Neural progenitor cell (in vitro differentiated cells): Measurements from ENCODE around the gene ANLN. TPM values are rescaled to one million over a fixed set of nuclear protein-coding genes. Genes with fewer than 3 reads are reported as not detected.
"Not testable (repeated sequence)": the region's sequence is repeated elsewhere in the genome, so short reads cannot be mapped to it uniquely, and the experiment has no call there.

Experiments
- DNase-seq: peaks from one replicate; pipeline ENCODE4 v3.0.0-alpha.2; 2016; ENCODE audit warnings: low spot score
- H2AFZ ChIP-seq: fragments of 200-600 bp; sonication (generic); replicated peaks from 2 replicates; pipeline ENCODE4 v1.6.1; 2016; ENCODE audit warnings: antibody characterized with exemption
- H3F3A ChIP-seq: fragments of 200-600 bp; sonication (generic); 2 replicates; pipeline ENCODE4 v1.6.1; 2016; ENCODE audit warnings: antibody characterized with exemption, low read depth
- H3K27ac ChIP-seq: fragments of 200-600 bp; sonication (generic); 2 replicates; pipeline ENCODE4 v1.5.1; 2016; ENCODE audit warnings: mild to moderate bottlenecking
- H3K27me3 ChIP-seq: fragments of 200-600 bp; sonication (generic); 2 replicates; pipeline ENCODE4 v1.6.1; 2016; ENCODE audit warnings: mild to moderate bottlenecking, moderate library complexity
- H3K36me3 ChIP-seq: fragments of 200-600 bp; sonication (generic); 2 replicates; pipeline ENCODE4 v1.5.1; 2016
- H3K4me1 ChIP-seq: fragments of 200-600 bp; sonication (generic); 2 replicates; pipeline ENCODE4 v1.6.1; 2016; ENCODE audit warnings: mixed run types
- H3K4me2 ChIP-seq: fragments of 200-600 bp; sonication (generic); 2 replicates; pipeline ENCODE4 v1.6.1; 2016
- H3K4me3 ChIP-seq: fragments of 200-600 bp; sonication (generic); 2 replicates; pipeline ENCODE4 v1.5.1; 2016
- H3K79me2 ChIP-seq: fragments of 200-600 bp; sonication (generic); 2 replicates; pipeline ENCODE4 v1.6.1; 2016; ENCODE audit warnings: low read depth
- H3K9ac ChIP-seq: fragments of 200-600 bp; sonication (generic); 2 replicates; pipeline ENCODE4 v1.6.1; 2016
- H3K9me3 ChIP-seq: fragments of 200-600 bp; sonication (generic); 2 replicates; pipeline ENCODE4 v1.5.1; 2016; ENCODE audit warnings: low read depth
- H4K20me1 ChIP-seq: fragments of 200-600 bp; sonication (generic); 2 replicates; pipeline ENCODE4 v1.6.1; 2016; ENCODE audit warnings: low read depth
- H3K27ac Mint-ChIP-seq: 3 replicates; pipeline ENCODE4 v1.8.0; 2021; ENCODE audit warnings: mixed read lengths
- H3K27me3 Mint-ChIP-seq: 2 replicates; pipeline ENCODE4 v1.8.0; 2022; ENCODE audit warnings: low read depth, mild to moderate bottlenecking, inconsistent platforms, moderate library complexity, mixed read lengths; ENCODE audit not compliant: insufficient read depth
- H3K36me3 Mint-ChIP-seq: 3 replicates; pipeline ENCODE4 v1.8.0; 2021; ENCODE audit warnings: mixed read lengths
- H3K4me1 Mint-ChIP-seq: 3 replicates; pipeline ENCODE4 v1.8.0; 2021; ENCODE audit warnings: mixed read lengths
- H3K4me3 Mint-ChIP-seq: 3 replicates; pipeline ENCODE4 v1.8.0; 2021; ENCODE audit warnings: mild to moderate bottlenecking, moderate library complexity, mixed read lengths
- H3K9me3 Mint-ChIP-seq: 3 replicates; pipeline ENCODE4 v1.8.0; 2020; ENCODE audit warnings: mixed read lengths
- CTCF ChIP-seq: fragments of 200-600 bp; sonication (generic); IDR thresholded peaks from 2 replicates; pipeline ENCODE4 v1.5.1; 2017; ENCODE audit warnings: antibody characterized with exemption, mild to moderate bottlenecking
- EZH2 ChIP-seq: fragments of 200-600 bp; sonication (generic); IDR thresholded peaks from 2 replicates; pipeline ENCODE4 v1.6.1; 2017; ENCODE audit warnings: antibody characterized with exemption, mild to moderate bottlenecking, moderate library complexity
- EZH2phosphoT487 ChIP-seq: fragments of 200-600 bp; sonication (generic); IDR thresholded peaks from 2 replicates; pipeline ENCODE4 v1.6.1; 2017; ENCODE audit warnings: antibody characterized with exemption
- total RNA-seq: library from RNA; depleted of rRNA; stranded (reverse); fragments of >200 nt; gene quantifications from 2 replicates; pipeline ENCODE4 v1.2.3, GENCODE V29; 2015; ENCODE audit warnings: low replicate concordance

Gene ANLN
- total RNA-seq, 1 donor from 2014 or later = 176 TPM

- Mint-ChIP-seq H3K27me3 (peaks cover 3% of the 10 kb centered on the region), H3K9me3 (peaks cover 3% of the 10 kb centered on the region), H3K36me3 (no peaks in the 10 kb centered on the region), H3K4me3 (no peak overlapping the region), H3K4me1 (no peaks in the 10 kb centered on the region), H3K27ac (no peak overlapping the region)
- Histone ChIP-seq H3K27ac (no peak overlapping the region), H3K36me3 (no peaks in the 10 kb centered on the region), H3K4me3 (no peak overlapping the region), H3K9me3 (peaks cover 5% of the 10 kb centered on the region), H3K27me3 (no peaks in the 10 kb centered on the region), H3K4me1 (peaks cover 6% of the 10 kb centered on the region), H3K4me2 (no peak overlapping the region), H2AFZ (no peak overlapping the region), H3K79me2 (no peaks in the 10 kb centered on the region), H4K20me1 (no peaks in the 10 kb centered on the region), H3F3A (no peaks in the 10 kb centered on the region), H3K9ac (no peak overlapping the region)
- DNase-seq = no peak
- no peak for TF ChIP-seq EZH2
- no peak for TF ChIP-seq EZH2phosphoT487
- TF ChIP-seq CTCF = no peak
These were observed 100.8 kb downstream of the ANLN start for GRCh38 chr7:36490419-36490830.

- no peaks in the 10 kb centered on the region for H3K36me3 ChIP-seq
- peaks cover 3% of the 10 kb centered on the region for H3K9me3 Mint-ChIP-seq
- TF ChIP-seq EZH2 (no peak), EZH2phosphoT487 (no peak), CTCF (no peak)
- H3K4me3 ChIP-seq = no peak overlapping the region
- H3K9ac ChIP-seq = no peak overlapping the region
- no peak overlapping the region for H3K4me3 Mint-ChIP-seq
- DNase-seq = no peak
- no peak overlapping the region for H3K4me2 ChIP-seq
- H4K20me1 ChIP-seq = no peaks in the 10 kb centered on the region
- H3K27me3 ChIP-seq = no peaks in the 10 kb centered on the region
- H3F3A ChIP-seq = no peaks in the 10 kb centered on the region
- H3K27ac ChIP-seq = no peak overlapping the region
- H3K9me3 ChIP-seq = peaks cover 5% of the 10 kb centered on the region
- H3K36me3 Mint-ChIP-seq = no peaks in the 10 kb centered on the region
- no peak overlapping the region for H3K27ac Mint-ChIP-seq
- peaks cover 6% of the 10 kb centered on the region for H3K4me1 ChIP-seq
- no peaks in the 10 kb centered on the region for H3K4me1 Mint-ChIP-seq
- no peak overlapping the region for H2AFZ ChIP-seq
- no peaks in the 10 kb centered on the region for H3K79me2 ChIP-seq
- peaks cover 3% of the 10 kb centered on the region for H3K27me3 Mint-ChIP-seq
These were observed 101.7 kb downstream of the ANLN start for GRCh38 chr7:36491317-36491716.

GRCh38 chr7:36496576-36496975 is 106.9 kb downstream of the ANLN start:
- Mint-ChIP-seq H3K27me3 (peaks cover 3% of the 10 kb centered on the region), H3K4me3 (no peak overlapping the region), H3K36me3 (no peaks in the 10 kb centered on the region), H3K27ac (no peak overlapping the region), H3K9me3 (no peaks in the 10 kb centered on the region), H3K4me1 (no peaks in the 10 kb centered on the region)
- H3K27ac ChIP-seq = no peak overlapping the region
- H3F3A ChIP-seq = no peaks in the 10 kb centered on the region
- no peak for DNase-seq
- no peaks in the 10 kb centered on the region for H3K36me3 ChIP-seq
- no peaks in the 10 kb centered on the region for H4K20me1 ChIP-seq
- TF ChIP-seq CTCF = no peak
- no peak for TF ChIP-seq EZH2phosphoT487
- TF ChIP-seq EZH2 = no peak
- H3K4me3 ChIP-seq = no peak overlapping the region
- H3K4me2 ChIP-seq = no peak overlapping the region
- H2AFZ ChIP-seq = no peak overlapping the region
- H3K9ac ChIP-seq = no peak overlapping the region
- H3K4me1 ChIP-seq = no peaks in the 10 kb centered on the region
- H3K9me3 ChIP-seq = peaks cover 5% of the 10 kb centered on the region
- H3K79me2 ChIP-seq = no peaks in the 10 kb centered on the region
- H3K27me3 ChIP-seq = no peaks in the 10 kb centered on the region

- H3K9ac ChIP-seq, H3K4me1 ChIP-seq, H3K9me3 Mint-ChIP-seq, H3K27ac ChIP-seq, H3K4me3 Mint-ChIP-seq, H3K36me3 ChIP-seq, H3K27me3 ChIP-seq, H3F3A ChIP-seq, H3K36me3 Mint-ChIP-seq, H3K9me3 ChIP-seq, H3K4me3 ChIP-seq, H3K79me2 ChIP-seq, H4K20me1 ChIP-seq, H2AFZ ChIP-seq, H3K4me1 Mint-ChIP-seq, H3K4me2 ChIP-seq, H3K27me3 Mint-ChIP-seq, DNase-seq, H3K27ac Mint-ChIP-seq: not testable (repeated sequence)
These were observed 107.5 kb downstream of the ANLN start for GRCh38 chr7:36497176-36497575.
